GM19238 (cell line): ENCODE data around the gene RAVER1.
"Not testable (repeated sequence)": the region's sequence is repeated elsewhere in the genome, so short reads cannot be mapped to it uniquely, and the experiment has no call there.

Experiments
- DNase-seq: peaks from one replicate; pipeline ENCODE4 v3.0.0; 2011; ENCODE audit warnings: low spot score; ENCODE audit not compliant: insufficient read length

RAVER1 gene

GRCh38 chr19:10346509-10346908 is 13.2 kb upstream of the RAVER1 start:
- DNase-seq, result no peak

- DNase-seq, result no peak
These were observed 11.5 kb upstream of the RAVER1 start for GRCh38 chr19:10344780-10345179.

GRCh38 chr19:10343495-10343894 is 10.2 kb upstream of the RAVER1 start:
- no peak for DNase-seq

GRCh38 chr19:10339977-10340376 is 6.6 kb upstream of the RAVER1 start:
- DNase-seq, result no peak

GRCh38 chr19:10339380-10339960 is 6.1 kb upstream of the RAVER1 start, which contains the start of gene ICAM3:
Gene ICAM3, minus strand, starts transcription at chr19:10339624. Its CDS starts 10 bp downstream, at chr19:10339614.
- DNase-seq, result peak; percentile 75

- DNase-seq, result no peak
These were observed 5.6 kb upstream of the RAVER1 start for GRCh38 chr19:10338940-10339339.

- DNase-seq, result not testable (repeated sequence)
These were observed 3.4 kb upstream of the RAVER1 start for GRCh38 chr19:10336725-10337124.

GRCh38 chr19:10335352-10335985 is 2.1 kb upstream of the RAVER1 start:
- DNase-seq, result no peak

GRCh38 chr19:10334588-10335351 is 1.4 kb upstream of the RAVER1 start:
- no peak for DNase-seq

GRCh38 chr19:10333758-10334587 is 644 bp upstream of the RAVER1 start:
- DNase-seq, result no peak

- no peak for DNase-seq
These were observed 968 bp downstream of the RAVER1 start for GRCh38 chr19:10332158-10332964.

- DNase-seq, result no peak
These were observed 3.8 kb downstream of the RAVER1 start for GRCh38 chr19:10329555-10329954.

- no peak for DNase-seq
These were observed 4.5 kb downstream of the RAVER1 start for GRCh38 chr19:10328558-10329429.

GRCh38 chr19:10327793-10328192 is 5.5 kb downstream of the RAVER1 start:
- no peak for DNase-seq

GRCh38 chr19:10325732-10326131 is 7.6 kb downstream of the RAVER1 start:
- no peak for DNase-seq

- no peak for DNase-seq
These were observed 11.2 kb downstream of the RAVER1 start for GRCh38 chr19:10321874-10322835.

GRCh38 chr19:10321417-10321797 is 11.9 kb downstream of the RAVER1 start:
- DNase-seq, result no peak

GRCh38 chr19:10320602-10321416 is 12.5 kb downstream of the RAVER1 start:
- no peak for DNase-seq
